OCI-LY7 (cell line): ENCODE measurements around the gene ARID5B. TPM values are rescaled to one million over a fixed set of nuclear protein-coding genes. Genes with fewer than 3 reads are reported as not detected.

Experiments
- BruUV-seq: library from RNA; stranded (reverse); fragments of 400-500 nt; replicated peaks from 2 replicates; lab custom pipeline; 2021; lab: Mats Ljungman, UMichigan
- CTCF ChIA-PET: fragments of 300-600 bp; sonication (Branson Sonifier 250); formaldehyde crosslinking; loops from one replicate; lab custom pipeline; 2022; ENCODE audit warnings: antibody characterized with exemption; ENCODE audit not compliant: unreplicated experiment; lab: Charles Lee
- POLR2A ChIA-PET: fragments of 300-600 bp; sonication (Branson Sonifier 250); formaldehyde crosslinking; loops from one replicate; lab custom pipeline; 2022; ENCODE audit warnings: antibody characterized with exemption; lab: Charles Lee
- DNase-seq: peaks from one replicate; pipeline ENCODE4 v3.0.0-alpha.2; 2015; ENCODE audit warnings: low spot score
- H2AFZ ChIP-seq: fragments of 200-600 bp; sonication (generic), shearing (Covaris generic); 2 replicates; pipeline ENCODE4 v1.6.1; 2014; ENCODE audit warnings: mild to moderate bottlenecking, antibody characterized with exemption, low read length, moderate library complexity
- H3K27ac ChIP-seq: fragments of 200-600 bp; sonication (generic); 2 replicates; pipeline ENCODE4 v1.5.1; 2014; ENCODE audit warnings: mixed run types, low read depth, mild to moderate bottlenecking, moderate library complexity, low read length, inconsistent platforms; ENCODE audit not compliant: poor library complexity, severe bottlenecking
- H3K36me3 ChIP-seq: fragments of 200-600 bp; sonication (generic); 2 replicates; pipeline ENCODE4 v1.6.1; 2014; ENCODE audit warnings: mild to moderate bottlenecking, antibody characterized with exemption, low read length, moderate library complexity, mixed read lengths; ENCODE audit not compliant: insufficient read depth
- H3K4me1 ChIP-seq: fragments of 200-600 bp; sonication (generic); 2 replicates; pipeline ENCODE4 v1.5.1; 2014; ENCODE audit warnings: mild to moderate bottlenecking, low read length; ENCODE audit not compliant: insufficient read depth, poor library complexity, severe bottlenecking
- H3K4me2 ChIP-seq: fragments of 200-600 bp; sonication (generic); 2 replicates; pipeline ENCODE4 v1.6.1; 2014; ENCODE audit warnings: mild to moderate bottlenecking, low read length
- H3K4me3 ChIP-seq: fragments of 200-600 bp; sonication (generic); 2 replicates; pipeline ENCODE4 v1.5.1; 2014; ENCODE audit warnings: mild to moderate bottlenecking, low read depth, low read length; ENCODE audit not compliant: poor library complexity, severe bottlenecking
- H3K79me2 ChIP-seq: fragments of 200-600 bp; sonication (generic); 2 replicates; pipeline ENCODE4 v1.6.1; 2016; ENCODE audit warnings: low read depth, mild to moderate bottlenecking, low read length, moderate library complexity, mixed read lengths; ENCODE audit not compliant: insufficient read depth
- H3K9me2 ChIP-seq: fragments of 200-600 bp; sonication (generic); 2 replicates; pipeline ENCODE4 v1.6.1; 2016; ENCODE audit warnings: mild to moderate bottlenecking, low read length, mixed read lengths; ENCODE audit not compliant: insufficient read depth
- H3K9me3 ChIP-seq: fragments of 200-600 bp; sonication (generic); 2 replicates; pipeline ENCODE4 v1.6.1; 2014; ENCODE audit warnings: mild to moderate bottlenecking, mixed run types, low read length, mixed read lengths
- H4K20me1 ChIP-seq: fragments of 200-600 bp; sonication (generic); 2 replicates; pipeline ENCODE4 v1.6.1; 2014; ENCODE audit warnings: mild to moderate bottlenecking, antibody characterized with exemption, low read length, moderate library complexity, mixed read lengths; ENCODE audit not compliant: insufficient read depth
- CTCF ChIP-seq: fragments of 200-600 bp; sonication (generic); conservative IDR thresholded peaks from 2 replicates; pipeline ENCODE4 v1.5.1; 2014; ENCODE audit warnings: mild to moderate bottlenecking, antibody characterized with exemption, low read length, moderate library complexity, mixed read lengths
- EZH2phosphoT487 ChIP-seq: fragments of 200-600 bp; sonication (generic); IDR thresholded peaks from 2 replicates; pipeline ENCODE4 v1.6.1; 2018; ENCODE audit warnings: low read depth, borderline replicate concordance, mild to moderate bottlenecking, mixed run types, antibody characterized with exemption, low read length, moderate library complexity, mixed read lengths
- intact Hi-C: fragments of 100-400 bp; cut with micrococcal nuclease; formaldehyde crosslinking; loops from one replicate; pipeline ENCODE4 v1.10.0; 2022; ENCODE audit not compliant: unreplicated experiment
- total RNA-seq, 2 experiments: library from RNA; depleted of rRNA in 1 of 2; stranded (reverse); fragments of >200 nt in 1 of 2; shearing (Covaris generic) in 1 of 2; gene quantifications; 2 replicates each; pipeline ENCODE4 v1.2.3, GENCODE V29; 2014 to 2022

The ARID5B gene
- total RNA-seq, 2 experiments from 2014 or later = 38.0 to 56.7 TPM

- H3K79me2 ChIP-seq = peaks cover 66% of the 10 kb centered on the region; the same call in 1 of the 2 replicates
Measured at GRCh38 chr10:61987537-61987936, 86.0 kb downstream of the ARID5B start.

GRCh38 chr10:61987951-61988379 lies 86.5 kb downstream of the ARID5B start:
- peak; percentile 90 for DNase-seq
- Histone ChIP-seq H3K9me3 (0 out of 2 replicates have a peak, but pooled peaks cover 4% of the 10 kb centered on the region), H3K4me1 (peaks cover 98% of the 10 kb centered on the region), H3K27ac (peak overlapping the region; percentile 99), H3K79me2 (peaks cover 71% of the 10 kb centered on the region; the same call in 1 of the 2 replicates), H3K9me2 (no peaks in the 10 kb centered on the region), H3K4me2 (peak overlapping the region; percentile 81), H3K36me3 (peaks cover 30% of the 10 kb centered on the region), H2AFZ (peak overlapping the region; percentile 31; the same call in 1 of the 2 replicates), H3K4me3 (peak overlapping the region; percentile 55), H4K20me1 (no peaks in the 10 kb centered on the region)
- intact Hi-C loops = loop anchor here (1.0 to 2.0 kb wide), 4 partner anchors 27 to 88 kb away; no protein-coding TSS in a partner anchor
- ChIA-PET CTCF (interaction anchor here (0.5 to 1.7 kb wide), 2 partner anchors 24 to 499 kb away, joined by 3 to 7 read pairs; no protein-coding TSS in a partner anchor), POLR2A (interaction anchor here (0.6 to 12.9 kb wide), 18 partner anchors 7 to 255 kb away, joined by 3 to 222 read pairs (median 10); partner anchors contain the start of gene ARID5B)
- no peak for TF ChIP-seq EZH2phosphoT487
- TF ChIP-seq CTCF = no peak
- no TSS peak for BruUV-seq

More at GRCh38 chr10:61987537-61987936, 86.0 kb downstream of the ARID5B start:
- CTCF ChIA-PET = interaction anchor here (0.5 to 1.7 kb wide), 2 partner anchors 24 to 499 kb away, joined by 3 to 7 read pairs; no protein-coding TSS in a partner anchor
- Histone ChIP-seq H4K20me1 (no peaks in the 10 kb centered on the region), H3K27ac (peak overlapping the region; percentile 99), H3K4me2 (peak overlapping the region; percentile 81), H3K4me3 (peak overlapping the region; percentile 55), H3K9me3 (0 out of 2 replicates have a peak, but pooled peaks cover 4% of the 10 kb centered on the region), H3K9me2 (no peaks in the 10 kb centered on the region), H3K4me1 (peaks cover 96% of the 10 kb centered on the region), H3K36me3 (peaks cover 30% of the 10 kb centered on the region), H2AFZ (peak overlapping the region; percentile 0; the same call in 1 of the 2 replicates)
- TSS peak; percentile 96 for BruUV-seq
- no peak for TF ChIP-seq EZH2phosphoT487
- no peak for TF ChIP-seq CTCF
- DNase-seq = peak; percentile 50
- POLR2A ChIA-PET = interaction anchor here (0.6 to 12.9 kb wide), 19 partner anchors 8 to 94 kb away, joined by 3 to 222 read pairs (median 8); partner anchors contain the start of gene ARID5B
- intact Hi-C loops = no loop called here
